SIG-M5 treated with dmso at 0.1 percent for 504 hours (cell line): Measurements from ENCODE around the gene GJB2.

Experiments used
- DNase-seq: peaks from one replicate; lab custom pipeline; 2025; ENCODE audit not compliant: unreplicated experiment; lab: John Stamatoyannopoulos, UW

GJB2 gene

GRCh38 chr13:20193162-20193906 lies 596 bp upstream of the GJB2 start:
- DNase-seq, result no peak

GRCh38 chr13:20192158-20192835 lies 441 bp downstream of the GJB2 start:
- DNase-seq, result no peak

GRCh38 chr13:20191311-20192157 lies 1.2 kb downstream of the GJB2 start:
- DNase-seq, result no peak

GRCh38 chr13:20190481-20191310 lies 2.0 kb downstream of the GJB2 start:
- DNase-seq, result no peak

GRCh38 chr13:20190076-20190475 lies 2.7 kb downstream of the GJB2 start:
- DNase-seq, result no peak

- DNase-seq, result peak; percentile 84
Measured at GRCh38 chr13:20188667-20189553, 3.8 kb downstream of the GJB2 start.

GRCh38 chr13:20186771-20187170 lies 6.0 kb downstream of the GJB2 start:
- DNase-seq, result no peak

- DNase-seq, result no peak
Measured at GRCh38 chr13:20185366-20186056, 7.2 kb downstream of the GJB2 start.

GRCh38 chr13:20182231-20182846 lies 10.4 kb downstream of the GJB2 start:
- DNase-seq, result peak; percentile 88

- DNase-seq, result no peak
Measured at GRCh38 chr13:20181188-20181587, 11.6 kb downstream of the GJB2 start.

GRCh38 chr13:20178156-20178555 lies 14.6 kb downstream of the GJB2 start:
- DNase-seq, result no peak

GRCh38 chr13:20177049-20177831 lies 15.5 kb downstream of the GJB2 start:
- DNase-seq, result no peak

- no peak for DNase-seq
Measured at GRCh38 chr13:20175907-20176652, 16.7 kb downstream of the GJB2 start.

GRCh38 chr13:20175406-20175794 lies 17.3 kb downstream of the GJB2 start:
- no peak for DNase-seq

GRCh38 chr13:20174656-20175405 lies 17.9 kb downstream of the GJB2 start:
- DNase-seq, result peak; percentile 95

GRCh38 chr13:20173116-20173746 lies 19.5 kb downstream of the GJB2 start:
- no peak for DNase-seq
